ENCODE results near the gene STK33. TPM values are rescaled to one million over a fixed set of nuclear protein-coding genes. Genes with fewer than 3 reads are reported as not detected.

Gene STK33
- total RNA-seq, 1 donor from 2014 or later, result 17.9 TPM

GRCh38 chr11:8356216-8356615, 237.8 kb downstream of the STK33 start:
- no peaks in the 10 kb centered on the region for H3K4me1 Mint-ChIP-seq (ENCODE audit: unreplicated experiment)
- no peaks in the 10 kb centered on the region for H3K9me3 Mint-ChIP-seq (ENCODE audit: unreplicated experiment)
- TF ChIP-seq CTCF (IDR thresholded peaks at IDR 0.05; ENCODE audit: unreplicated experiment), result no peak
- H3K27ac Mint-ChIP-seq (ENCODE audit: unreplicated experiment), result no peak overlapping the region
- H3K36me3 Mint-ChIP-seq (ENCODE audit: low read depth, unreplicated experiment), result no peaks in the 10 kb centered on the region
- peaks cover 5% of the 10 kb centered on the region for H3K27me3 Mint-ChIP-seq (ENCODE audit: unreplicated experiment)
- H3K4me3 Mint-ChIP-seq (ENCODE audit: unreplicated experiment), result no peak overlapping the region
- no peak for DNase-seq (ENCODE audit: low spot score)

- Mint-ChIP-seq H3K27me3 (ENCODE audit: unreplicated experiment) (peaks cover 5% of the 10 kb centered on the region), H3K4me1 (ENCODE audit: unreplicated experiment) (no peaks in the 10 kb centered on the region), H3K4me3 (ENCODE audit: unreplicated experiment) (no peak overlapping the region), H3K27ac (ENCODE audit: unreplicated experiment) (no peak overlapping the region), H3K9me3 (ENCODE audit: unreplicated experiment) (no peaks in the 10 kb centered on the region), H3K36me3 (ENCODE audit: low read depth, unreplicated experiment) (no peaks in the 10 kb centered on the region)
- no peak for TF ChIP-seq CTCF (IDR thresholded peaks at IDR 0.05; ENCODE audit: unreplicated experiment)
- DNase-seq (ENCODE audit: low spot score), result no peak
Measured at GRCh38 chr11:8355416-8355742, 238.6 kb downstream of the STK33 start.

GRCh38 chr11:8354622-8355415, 239.2 kb downstream of the STK33 start:
- no peak for DNase-seq (ENCODE audit: low spot score)
- Mint-ChIP-seq H3K9me3 (ENCODE audit: unreplicated experiment) (no peaks in the 10 kb centered on the region), H3K4me1 (ENCODE audit: unreplicated experiment) (no peaks in the 10 kb centered on the region), H3K27ac (ENCODE audit: unreplicated experiment) (no peak overlapping the region), H3K4me3 (ENCODE audit: unreplicated experiment) (no peak overlapping the region), H3K27me3 (ENCODE audit: unreplicated experiment) (peaks cover 5% of the 10 kb centered on the region), H3K36me3 (ENCODE audit: low read depth, unreplicated experiment) (peaks cover under 1% of the 10 kb centered on the region)
- no peak for TF ChIP-seq CTCF (IDR thresholded peaks at IDR 0.05; ENCODE audit: unreplicated experiment)

GRCh38 chr11:8352876-8353505, 241.0 kb downstream of the STK33 start:
- H3K27me3 Mint-ChIP-seq (ENCODE audit: unreplicated experiment), result peaks cover 7% of the 10 kb centered on the region
- H3K9me3 Mint-ChIP-seq (ENCODE audit: unreplicated experiment), result no peaks in the 10 kb centered on the region
- peaks cover 2% of the 10 kb centered on the region for H3K4me1 Mint-ChIP-seq (ENCODE audit: unreplicated experiment)
- DNase-seq (ENCODE audit: low spot score), result no peak
- peaks cover 3% of the 10 kb centered on the region for H3K36me3 Mint-ChIP-seq (ENCODE audit: low read depth, unreplicated experiment)
- TF ChIP-seq CTCF (IDR thresholded peaks at IDR 0.05; ENCODE audit: unreplicated experiment), result no peak
- no peak overlapping the region for H3K4me3 Mint-ChIP-seq (ENCODE audit: unreplicated experiment)
- H3K27ac Mint-ChIP-seq (ENCODE audit: unreplicated experiment), result no peak overlapping the region

Data from endothelial cell (in vitro differentiated cells).